HEK293 (cell line): ENCODE measurements around the gene SLC4A1.

ENCODE experiments used
- CTCF ChIP-seq: fragments of 450-650 bp; formaldehyde crosslinking; IDR thresholded peaks from 2 replicates; pipeline ENCODE4 v1.5.1; 2016; ENCODE audit warnings: missing biosample characterization, missing genetic modification characterization
- GLI4 ChIP-seq: fragments of 450-650 bp; formaldehyde crosslinking; IDR thresholded peaks from 2 replicates; pipeline ENCODE4 v1.5.1; 2016; ENCODE audit warnings: missing biosample characterization, missing genetic modification characterization
- GLIS1 ChIP-seq: fragments of 450-650 bp; formaldehyde crosslinking; IDR thresholded peaks from 2 replicates; pipeline ENCODE4 v1.5.1; 2016; ENCODE audit warnings: missing biosample characterization, missing genetic modification characterization
- HIC1 ChIP-seq: fragments of 450-650 bp; formaldehyde crosslinking; IDR thresholded peaks from 2 replicates; pipeline ENCODE4 v1.5.1; 2016; ENCODE audit warnings: missing biosample characterization, missing genetic modification characterization
- KLF10 ChIP-seq: fragments of 450-650 bp; IDR thresholded peaks from 2 replicates; pipeline ENCODE4 v1.5.1; 2018; ENCODE audit warnings: missing biosample characterization, mild to moderate bottlenecking, missing genetic modification characterization
- KLF16 ChIP-seq: fragments of 450-650 bp; formaldehyde crosslinking; IDR thresholded peaks from 2 replicates; pipeline ENCODE4 v1.5.1; 2017; ENCODE audit warnings: missing biosample characterization, missing genetic modification characterization
- KLF8 ChIP-seq: fragments of 450-650 bp; formaldehyde crosslinking; IDR thresholded peaks from 2 replicates; pipeline ENCODE4 v1.5.1; 2016; ENCODE audit warnings: missing biosample characterization, missing genetic modification characterization
- KLF9 ChIP-seq: fragments of 450-650 bp; formaldehyde crosslinking; IDR thresholded peaks from 2 replicates; pipeline ENCODE4 v1.5.1; 2016; ENCODE audit warnings: missing biosample characterization, missing genetic modification characterization, low read depth
- MEIS1 ChIP-seq: sonication (generic); formaldehyde crosslinking; IDR thresholded peaks from 2 replicates; pipeline ENCODE4 v1.8.1; 2022; ENCODE audit warnings: missing genetic modification reagents, mild to moderate bottlenecking, borderline replicate concordance
- PRDM2 ChIP-seq: fragments of 450-650 bp; formaldehyde crosslinking; IDR thresholded peaks from 2 replicates; pipeline ENCODE4 v1.5.1; 2016; ENCODE audit warnings: missing biosample characterization, missing genetic modification characterization, borderline replicate concordance
- ZNF248 ChIP-seq: fragments of 450-650 bp; formaldehyde crosslinking; IDR thresholded peaks from 2 replicates; pipeline ENCODE4 v1.5.1; 2017; ENCODE audit warnings: missing biosample characterization, missing genetic modification characterization
- ZNF280C ChIP-seq: fragments of 450-650 bp; formaldehyde crosslinking; IDR thresholded peaks from 2 replicates; pipeline ENCODE4 v1.5.1; 2016; ENCODE audit warnings: missing biosample characterization, missing genetic modification characterization
- ZNF350 ChIP-seq: fragments of 450-650 bp; formaldehyde crosslinking; IDR thresholded peaks from 2 replicates; pipeline ENCODE4 v1.5.0; 2017; ENCODE audit warnings: missing biosample characterization, mild to moderate bottlenecking, missing genetic modification characterization
- ZNF366 ChIP-seq: fragments of 450-650 bp; formaldehyde crosslinking; conservative IDR thresholded peaks from 2 replicates; pipeline ENCODE4 v1.5.1; 2016; ENCODE audit warnings: missing biosample characterization, missing genetic modification characterization
- ZNF600 ChIP-seq: fragments of 450-650 bp; formaldehyde crosslinking; IDR thresholded peaks from 2 replicates; pipeline ENCODE4 v1.5.1; 2016; ENCODE audit warnings: missing biosample characterization, missing genetic modification characterization
- ZNF76 ChIP-seq: fragments of 450-650 bp; formaldehyde crosslinking; IDR thresholded peaks from 2 replicates; pipeline ENCODE4; 2016; ENCODE audit warnings: low read depth, missing biosample characterization, missing genetic modification characterization, borderline replicate concordance
- ZSCAN16 ChIP-seq: fragments of 450-650 bp; formaldehyde crosslinking; IDR thresholded peaks from 2 replicates; pipeline ENCODE4 v1.5.1; 2016; ENCODE audit warnings: missing biosample characterization, missing genetic modification characterization
- ZSCAN30 ChIP-seq: fragments of 450-650 bp; IDR thresholded peaks from 2 replicates; pipeline ENCODE4 v1.5.1; 2018; ENCODE audit warnings: missing biosample characterization, mild to moderate bottlenecking, missing genetic modification characterization, moderate library complexity
- TF ChIP-seq, protein P1 (sequence below): fragments of 450-650 bp; formaldehyde crosslinking; IDR thresholded peaks from 2 replicates; pipeline ENCODE4 v1.5.1; 2016; ENCODE audit warnings: missing biosample characterization, missing genetic modification characterization
- TF ChIP-seq, protein P2 (sequence below): fragments of 450-650 bp; formaldehyde crosslinking; IDR thresholded peaks from 2 replicates; pipeline ENCODE4 v1.5.1; 2016; ENCODE audit warnings: missing biosample characterization, missing genetic modification characterization

Gene SLC4A1

DNA sequence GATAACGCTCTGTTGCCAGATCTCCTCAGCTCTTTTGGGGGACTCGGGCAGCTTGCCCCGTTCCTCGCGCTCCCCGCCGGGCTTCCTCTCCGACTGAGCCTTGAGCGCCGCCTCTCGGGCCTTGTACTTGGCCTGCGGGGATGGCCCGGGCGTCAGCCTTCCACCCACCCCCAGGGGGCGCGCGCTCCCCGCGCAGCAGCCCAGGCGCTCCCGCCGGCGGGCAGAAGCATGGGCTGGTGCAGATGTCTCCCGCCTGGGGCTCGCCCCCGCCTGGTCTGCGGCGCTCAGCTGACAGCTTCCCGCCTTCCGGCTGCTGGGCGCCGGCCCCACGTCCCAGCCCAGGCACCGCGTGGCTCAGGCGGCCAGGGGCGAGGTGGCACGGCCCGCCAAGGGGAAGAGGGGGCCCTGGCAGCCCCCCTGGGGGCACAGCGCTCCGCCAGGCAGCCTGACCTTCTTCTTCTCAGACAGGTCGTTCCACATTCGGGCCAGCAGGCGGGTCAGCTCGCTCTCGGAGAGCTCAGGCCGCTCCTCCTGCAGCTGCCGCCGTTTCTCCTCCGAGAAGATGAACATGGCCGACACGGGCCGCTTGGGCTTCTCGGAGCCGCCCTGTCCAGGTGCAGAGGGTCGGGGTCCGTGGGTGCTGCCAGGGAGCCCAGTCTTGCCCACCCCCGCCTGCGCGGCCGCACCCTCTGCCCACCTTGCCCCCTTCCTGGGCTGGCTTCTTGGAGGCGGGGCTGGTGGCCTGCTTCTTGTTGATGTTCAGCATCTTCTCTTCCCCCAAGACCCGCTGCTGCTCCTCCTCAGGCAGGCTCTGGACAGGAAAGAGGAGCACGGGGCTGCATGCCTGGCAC, 57.4 kb downstream of the SLC4A1 start (continued):
- TF ChIP-seq ZNF76: 0 out of 2 replicates have a peak, but pooled peaks have one; percentile 21
- TF ChIP-seq MEIS1 (CRISPR knock-in tag): no peak
- peak; percentile 55; the same call in 1 of the 2 replicates for TF ChIP-seq GLI4 (tag by site-specific recombination)
- peak; percentile 51; the same call in 1 of the 2 replicates for TF ChIP-seq ZNF600 (tag by site-specific recombination)
- TF ChIP-seq ZNF366 (tag by site-specific recombination): no peak
- TF ChIP-seq KLF10: peak; percentile 84
- TF ChIP-seq PRDM2: no peak
- TF ChIP-seq GLIS1 (tag by site-specific recombination): peak; percentile 22; the same call in 1 of the 2 replicates
- no peak for TF ChIP-seq ZNF350 (tag by site-specific recombination)
- TF ChIP-seq HIC1 (tag by site-specific recombination): peak; percentile 31; the same call in 1 of the 2 replicates
- no peak for TF ChIP-seq ZSCAN16 (tag by site-specific recombination)
- TF ChIP-seq KLF8: 0 out of 2 replicates have a peak, but pooled peaks have one; percentile 30
- TF ChIP-seq, protein P1, sequence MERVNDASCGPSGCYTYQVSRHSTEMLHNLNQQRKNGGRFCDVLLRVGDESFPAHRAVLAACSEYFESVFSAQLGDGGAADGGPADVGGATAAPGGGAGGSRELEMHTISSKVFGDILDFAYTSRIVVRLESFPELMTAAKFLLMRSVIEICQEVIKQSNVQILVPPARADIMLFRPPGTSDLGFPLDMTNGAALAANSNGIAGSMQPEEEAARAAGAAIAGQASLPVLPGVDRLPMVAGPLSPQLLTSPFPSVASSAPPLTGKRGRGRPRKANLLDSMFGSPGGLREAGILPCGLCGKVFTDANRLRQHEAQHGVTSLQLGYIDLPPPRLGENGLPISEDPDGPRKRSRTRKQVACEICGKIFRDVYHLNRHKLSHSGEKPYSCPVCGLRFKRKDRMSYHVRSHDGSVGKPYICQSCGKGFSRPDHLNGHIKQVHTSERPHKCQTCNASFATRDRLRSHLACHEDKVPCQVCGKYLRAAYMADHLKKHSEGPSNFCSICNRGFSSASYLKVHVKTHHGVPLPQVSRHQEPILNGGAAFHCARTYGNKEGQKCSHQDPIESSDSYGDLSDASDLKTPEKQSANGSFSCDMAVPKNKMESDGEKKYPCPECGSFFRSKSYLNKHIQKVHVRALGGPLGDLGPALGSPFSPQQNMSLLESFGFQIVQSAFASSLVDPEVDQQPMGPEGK (tag by site-specific recombination): peak; percentile 60
- 0 out of 2 replicates have a peak, but pooled peaks have one; percentile 48 for TF ChIP-seq KLF16 (tag by site-specific recombination)
- TF ChIP-seq KLF9 (tag by site-specific recombination): peak; percentile 44
- TF ChIP-seq, protein P2, sequence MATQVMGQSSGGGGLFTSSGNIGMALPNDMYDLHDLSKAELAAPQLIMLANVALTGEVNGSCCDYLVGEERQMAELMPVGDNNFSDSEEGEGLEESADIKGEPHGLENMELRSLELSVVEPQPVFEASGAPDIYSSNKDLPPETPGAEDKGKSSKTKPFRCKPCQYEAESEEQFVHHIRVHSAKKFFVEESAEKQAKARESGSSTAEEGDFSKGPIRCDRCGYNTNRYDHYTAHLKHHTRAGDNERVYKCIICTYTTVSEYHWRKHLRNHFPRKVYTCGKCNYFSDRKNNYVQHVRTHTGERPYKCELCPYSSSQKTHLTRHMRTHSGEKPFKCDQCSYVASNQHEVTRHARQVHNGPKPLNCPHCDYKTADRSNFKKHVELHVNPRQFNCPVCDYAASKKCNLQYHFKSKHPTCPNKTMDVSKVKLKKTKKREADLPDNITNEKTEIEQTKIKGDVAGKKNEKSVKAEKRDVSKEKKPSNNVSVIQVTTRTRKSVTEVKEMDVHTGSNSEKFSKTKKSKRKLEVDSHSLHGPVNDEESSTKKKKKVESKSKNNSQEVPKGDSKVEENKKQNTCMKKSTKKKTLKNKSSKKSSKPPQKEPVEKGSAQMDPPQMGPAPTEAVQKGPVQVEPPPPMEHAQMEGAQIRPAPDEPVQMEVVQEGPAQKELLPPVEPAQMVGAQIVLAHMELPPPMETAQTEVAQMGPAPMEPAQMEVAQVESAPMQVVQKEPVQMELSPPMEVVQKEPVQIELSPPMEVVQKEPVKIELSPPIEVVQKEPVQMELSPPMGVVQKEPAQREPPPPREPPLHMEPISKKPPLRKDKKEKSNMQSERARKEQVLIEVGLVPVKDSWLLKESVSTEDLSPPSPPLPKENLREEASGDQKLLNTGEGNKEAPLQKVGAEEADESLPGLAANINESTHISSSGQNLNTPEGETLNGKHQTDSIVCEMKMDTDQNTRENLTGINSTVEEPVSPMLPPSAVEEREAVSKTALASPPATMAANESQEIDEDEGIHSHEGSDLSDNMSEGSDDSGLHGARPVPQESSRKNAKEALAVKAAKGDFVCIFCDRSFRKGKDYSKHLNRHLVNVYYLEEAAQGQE: no peak
- peak; percentile 78 for TF ChIP-seq ZSCAN30
- TF ChIP-seq ZNF248 (tag by site-specific recombination): no peak
- peak; percentile 78 for TF ChIP-seq CTCF (tag by site-specific recombination)
- no peak for TF ChIP-seq ZNF280C (tag by site-specific recombination)
